GM23338 (cell line): ENCODE data around the gene EPHB3.

Experiments used
- EZH2 ChIP-seq: fragments of 200-600 bp; sonication (generic); IDR thresholded peaks from one replicate; pipeline ENCODE4 v1.8.0; 2017; ENCODE audit warnings: antibody characterized with exemption, mild to moderate bottlenecking, low read depth; ENCODE audit not compliant: unreplicated experiment
- EZH2phosphoT487 ChIP-seq: fragments of 200-600 bp; sonication (generic); IDR thresholded peaks from one replicate; pipeline ENCODE4 v1.8.1; 2018; ENCODE audit warnings: antibody characterized with exemption; ENCODE audit not compliant: unreplicated experiment
- POLR2AphosphoS5 ChIP-seq: IDR thresholded peaks from 2 replicates; pipeline ENCODE4 v1.6.1; 2016; ENCODE audit warnings: antibody characterized with exemption, low read depth
- REST ChIP-seq: IDR thresholded peaks from one replicate; pipeline ENCODE4 v1.6.1; 2018; ENCODE audit warnings: antibody characterized with exemption; ENCODE audit not compliant: unreplicated experiment
- TF ChIP-seq, protein P1 (sequence below), 2 experiments: fragments of 200-600 bp in 1 of 2; sonication (generic) in 1 of 2; conservative IDR thresholded peaks; 2 replicates each; pipeline versions ENCODE4 v1.5.1 to v1.6.1; 2016 to 2017; ENCODE audit warnings: antibody characterized with exemption in 2 of 2, low read depth in 2 of 2, mild to moderate bottlenecking in 2 of 2, moderate library complexity in 1 of 2

- no peak for TF ChIP-seq EZH2phosphoT487
- TF ChIP-seq, protein P1, sequence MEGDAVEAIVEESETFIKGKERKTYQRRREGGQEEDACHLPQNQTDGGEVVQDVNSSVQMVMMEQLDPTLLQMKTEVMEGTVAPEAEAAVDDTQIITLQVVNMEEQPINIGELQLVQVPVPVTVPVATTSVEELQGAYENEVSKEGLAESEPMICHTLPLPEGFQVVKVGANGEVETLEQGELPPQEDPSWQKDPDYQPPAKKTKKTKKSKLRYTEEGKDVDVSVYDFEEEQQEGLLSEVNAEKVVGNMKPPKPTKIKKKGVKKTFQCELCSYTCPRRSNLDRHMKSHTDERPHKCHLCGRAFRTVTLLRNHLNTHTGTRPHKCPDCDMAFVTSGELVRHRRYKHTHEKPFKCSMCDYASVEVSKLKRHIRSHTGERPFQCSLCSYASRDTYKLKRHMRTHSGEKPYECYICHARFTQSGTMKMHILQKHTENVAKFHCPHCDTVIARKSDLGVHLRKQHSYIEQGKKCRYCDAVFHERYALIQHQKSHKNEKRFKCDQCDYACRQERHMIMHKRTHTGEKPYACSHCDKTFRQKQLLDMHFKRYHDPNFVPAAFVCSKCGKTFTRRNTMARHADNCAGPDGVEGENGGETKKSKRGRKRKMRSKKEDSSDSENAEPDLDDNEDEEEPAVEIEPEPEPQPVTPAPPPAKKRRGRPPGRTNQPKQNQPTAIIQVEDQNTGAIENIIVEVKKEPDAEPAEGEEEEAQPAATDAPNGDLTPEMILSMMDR (conservative IDR thresholded peaks at IDR 0.05; ENCODE audit: low read depth in 2 of 2), result no peak
- no peak for TF ChIP-seq POLR2AphosphoS5
- TF ChIP-seq REST, result no peak
- peak; percentile 29 for TF ChIP-seq EZH2
Measured at GRCh38 chr3:184567946-184568559, 6.5 kb downstream of the EPHB3 start.
